Suppressor macrophage (primary cell): ENCODE data around the gene ASB18.

Experiments used
- DNase-seq, 4 experiments: peaks; one replicate each; pipeline ENCODE4 v3.0.0-alpha.2; 2020 to 2022

Gene ASB18

GRCh38 chr2:236240228-236240990, 23.8 kb downstream of the ASB18 start:
- no peak for DNase-seq

- no peak for DNase-seq
These were observed 24.7 kb downstream of the ASB18 start for GRCh38 chr2:236239276-236240065.

- DNase-seq, result no peak
These were observed 25.5 kb downstream of the ASB18 start for GRCh38 chr2:236238751-236239150.

GRCh38 chr2:236237468-236238190, 26.6 kb downstream of the ASB18 start:
- DNase-seq, result no peak

- DNase-seq, result no peak
These were observed 27.4 kb downstream of the ASB18 start for GRCh38 chr2:236236559-236237452.

- no peak for DNase-seq
These were observed 35.0 kb downstream of the ASB18 start for GRCh38 chr2:236229186-236229585.

GRCh38 chr2:236223675-236224074, 40.5 kb downstream of the ASB18 start:
- no peak for DNase-seq

- DNase-seq, result no peak
These were observed 42.4 kb downstream of the ASB18 start for GRCh38 chr2:236221798-236222197.

GRCh38 chr2:236219411-236219810, 44.8 kb downstream of the ASB18 start:
- no peak for DNase-seq

GRCh38 chr2:236217926-236218325, 46.3 kb downstream of the ASB18 start:
- no peak for DNase-seq

GRCh38 chr2:236216711-236217110, 47.5 kb downstream of the ASB18 start:
- no peak for DNase-seq

- DNase-seq, result no peak
These were observed 48.4 kb downstream of the ASB18 start for GRCh38 chr2:236215761-236216333.

- no peak for DNase-seq
These were observed 49.0 kb downstream of the ASB18 start for GRCh38 chr2:236215196-236215595.

GRCh38 chr2:236214376-236214995, 49.7 kb downstream of the ASB18 start:
- DNase-seq, result no peak

GRCh38 chr2:236211296-236211695, 52.9 kb downstream of the ASB18 start:
- no peak for DNase-seq

- DNase-seq, result no peak
These were observed 53.7 kb downstream of the ASB18 start for GRCh38 chr2:236210536-236210935.

- DNase-seq, result no peak
These were observed 54.2 kb downstream of the ASB18 start for GRCh38 chr2:236209996-236210395.

GRCh38 chr2:236209535-236209934, 54.7 kb downstream of the ASB18 start:
- DNase-seq, result no peak

- DNase-seq, result no peak
These were observed 55.9 kb downstream of the ASB18 start for GRCh38 chr2:236208019-236208926.

- no peak for DNase-seq
These were observed 56.7 kb downstream of the ASB18 start for GRCh38 chr2:236207472-236207871.
